ENCODE measurements around the gene NF1.

The NF1 gene

GRCh38 chr17:31078290-31078689 lies 16.5 kb upstream of the NF1 start:
- no peak overlapping the region for H2BK120ac ChIP-seq (ENCODE audit: low read depth, low read length)
- H2BK5ac ChIP-seq (ENCODE audit: low read length), result no peak overlapping the region
- H4K8ac ChIP-seq (ENCODE audit: low read depth, low read length), result no peak overlapping the region
- peak overlapping the region; percentile 40 for H2AK5ac ChIP-seq (ENCODE audit: low read depth, low read length)
- peak overlapping the region; percentile 87 for H2BK15ac ChIP-seq (ENCODE audit: low read length)
- no peak overlapping the region for H3K4me2 ChIP-seq (ENCODE audit: insufficient read depth, low read length, poor library complexity, severe bottlenecking)
- no peak overlapping the region for H3K9ac ChIP-seq (ENCODE audit: low read depth, low read length, poor library complexity)
- WGBS, 2 donors (ENCODE audit: extremely low coverage in 2 of 2, insufficient read length in 2 of 2, insufficient replicate concordance in 1 of 2), result no CpG with 5 or more reads among the region's 4 CpGs
- no peaks in the 10 kb centered on the region for H3K36me3 ChIP-seq (replicated peaks in 1 of 2; ENCODE audit: control insufficient read depth in 2 of 2, insufficient read depth in 2 of 2, low read length in 2 of 2)
- no peak overlapping the region for H3K4me3 ChIP-seq (ENCODE audit: low read length in 2 of 2)
- peaks cover 0 to 6% of the 10 kb centered on the region in 2 donors for H3K4me1 ChIP-seq (ENCODE audit: control insufficient read depth in 2 of 2, insufficient read depth in 1 of 2, low read depth in 1 of 2, low read length in 2 of 2)
- H3K23ac ChIP-seq (ENCODE audit: low read depth, low read length, poor library complexity), result no peak overlapping the region
- no peaks in the 10 kb centered on the region for H3K9me3 ChIP-seq (replicated peaks in 1 of 2; ENCODE audit: control insufficient read depth in 2 of 2, insufficient read depth in 1 of 2, low read depth in 1 of 2, low read length in 2 of 2)
- no peak overlapping the region for H2AFZ ChIP-seq (ENCODE audit: low read length)
- peak overlapping the region; percentile 75 for H3K14ac ChIP-seq (ENCODE audit: low read length)
- H3K27ac ChIP-seq (replicated peaks; ENCODE audit: low read length), result no peak overlapping the region
- peak overlapping the region; percentile 54 for H3K18ac ChIP-seq (ENCODE audit: low read length)
- no peak for DNase-seq (ENCODE audit: low spot score)
- H3K27me3 ChIP-seq (ENCODE audit: control insufficient read depth in 3 of 3, insufficient read depth in 3 of 3, low read depth in 1 of 3, low read length in 3 of 3), result no peaks in the 10 kb centered on the region
- no peak overlapping the region for H4K91ac ChIP-seq (ENCODE audit: low read depth, low read length, poor library complexity)
- H3K4ac ChIP-seq (ENCODE audit: low read length), result no peak overlapping the region
- H3K79me1 ChIP-seq (ENCODE audit: low read depth, low read length), result no peaks in the 10 kb centered on the region
- no peak overlapping the region for H2BK12ac ChIP-seq (ENCODE audit: low read length)

- no peaks in the 10 kb centered on the region for H3K9me3 ChIP-seq (replicated peaks in 1 of 2; ENCODE audit: control insufficient read depth in 2 of 2, insufficient read depth in 1 of 2, low read depth in 1 of 2, low read length in 2 of 2)
- no peak overlapping the region for H3K4me2 ChIP-seq (ENCODE audit: insufficient read depth, low read length, poor library complexity, severe bottlenecking)
- no peak overlapping the region for H3K27ac ChIP-seq (replicated peaks; ENCODE audit: low read length)
- H3K36me3 ChIP-seq (replicated peaks in 1 of 2; ENCODE audit: control insufficient read depth in 2 of 2, insufficient read depth in 2 of 2, low read length in 2 of 2), result no peaks in the 10 kb centered on the region
- DNase-seq (ENCODE audit: low spot score), result no peak
- H2AK5ac ChIP-seq (ENCODE audit: low read depth, low read length), result no peak overlapping the region
- H3K4ac ChIP-seq (ENCODE audit: low read length), result no peak overlapping the region
- H3K27me3 ChIP-seq (ENCODE audit: control insufficient read depth in 3 of 3, insufficient read depth in 3 of 3, low read depth in 1 of 3, low read length in 3 of 3), result no peaks in the 10 kb centered on the region
- no peak overlapping the region for H2BK12ac ChIP-seq (ENCODE audit: low read length)
- H3K14ac ChIP-seq (ENCODE audit: low read length), result no peak overlapping the region
- H3K4me3 ChIP-seq (ENCODE audit: low read length in 2 of 2), result no peak overlapping the region
- no CpG with 5 or more reads among the region's 1 CpG for WGBS, 2 donors (ENCODE audit: extremely low coverage in 2 of 2, insufficient read length in 2 of 2, insufficient replicate concordance in 1 of 2)
- H3K79me1 ChIP-seq (ENCODE audit: low read depth, low read length), result no peaks in the 10 kb centered on the region
- no peak overlapping the region for H3K23ac ChIP-seq (ENCODE audit: low read depth, low read length, poor library complexity)
- H2AFZ ChIP-seq (ENCODE audit: low read length), result no peak overlapping the region
- no peak overlapping the region for H2BK120ac ChIP-seq (ENCODE audit: low read depth, low read length)
- no peak overlapping the region for H3K18ac ChIP-seq (ENCODE audit: low read length)
- no peak overlapping the region for H4K91ac ChIP-seq (ENCODE audit: low read depth, low read length, poor library complexity)
- H2BK5ac ChIP-seq (ENCODE audit: low read length), result no peak overlapping the region
- no peak overlapping the region for H3K9ac ChIP-seq (ENCODE audit: low read depth, low read length, poor library complexity)
- H2BK15ac ChIP-seq (ENCODE audit: low read length), result no peak overlapping the region
- no peak overlapping the region for H4K8ac ChIP-seq (ENCODE audit: low read depth, low read length)
- peaks cover 0 to 5% of the 10 kb centered on the region in 2 donors for H3K4me1 ChIP-seq (ENCODE audit: control insufficient read depth in 2 of 2, insufficient read depth in 1 of 2, low read depth in 1 of 2, low read length in 2 of 2)
These were observed 15.0 kb upstream of the NF1 start for GRCh38 chr17:31079731-31080130.

- Histone ChIP-seq H3K79me1 (ENCODE audit: low read depth, low read length) (no peaks in the 10 kb centered on the region), H3K23ac (ENCODE audit: low read depth, low read length, poor library complexity) (no peak overlapping the region), H3K4me3 (ENCODE audit: low read length in 2 of 2) (no peak overlapping the region), H4K91ac (ENCODE audit: low read depth, low read length, poor library complexity) (no peak overlapping the region), H2BK120ac (ENCODE audit: low read depth, low read length) (no peak overlapping the region), H3K4ac (ENCODE audit: low read length) (no peak overlapping the region), H3K18ac (ENCODE audit: low read length) (no peak overlapping the region), H3K36me3 (replicated peaks in 1 of 2; ENCODE audit: control insufficient read depth in 2 of 2, insufficient read depth in 2 of 2, low read length in 2 of 2) (no peaks in the 10 kb centered on the region), H2AK5ac (ENCODE audit: low read depth, low read length) (no peak overlapping the region), H3K14ac (ENCODE audit: low read length) (no peak overlapping the region), H2AFZ (ENCODE audit: low read length) (no peak overlapping the region), H3K9ac (ENCODE audit: low read depth, low read length, poor library complexity) (no peak overlapping the region), H3K9me3 (replicated peaks in 1 of 2; ENCODE audit: control insufficient read depth in 2 of 2, insufficient read depth in 1 of 2, low read depth in 1 of 2, low read length in 2 of 2) (no peaks in the 10 kb centered on the region), H3K27ac (replicated peaks; ENCODE audit: low read length) (no peak overlapping the region), H2BK15ac (ENCODE audit: low read length) (no peak overlapping the region), H3K4me2 (ENCODE audit: insufficient read depth, low read length, poor library complexity, severe bottlenecking) (no peak overlapping the region), H3K27me3 (ENCODE audit: control insufficient read depth in 3 of 3, insufficient read depth in 3 of 3, low read depth in 1 of 3, low read length in 3 of 3) (no peaks in the 10 kb centered on the region), H3K4me1 (ENCODE audit: control insufficient read depth in 2 of 2, insufficient read depth in 1 of 2, low read depth in 1 of 2, low read length in 2 of 2) (peaks cover 0 to 6% of the 10 kb centered on the region in 2 donors), H2BK12ac (ENCODE audit: low read length) (no peak overlapping the region), H2BK5ac (ENCODE audit: low read length) (no peak overlapping the region), H4K8ac (ENCODE audit: low read depth, low read length) (no peak overlapping the region)
- DNase-seq (ENCODE audit: low spot score), result no peak
- WGBS, 2 donors (ENCODE audit: extremely low coverage in 2 of 2, insufficient read length in 2 of 2, insufficient replicate concordance in 1 of 2), result no CpG with 5 or more reads among the region's 2 CpGs
These were observed 9.2 kb upstream of the NF1 start for GRCh38 chr17:31085563-31085962.

- H3K9me3 ChIP-seq (replicated peaks in 1 of 2; ENCODE audit: control insufficient read depth in 2 of 2, insufficient read depth in 1 of 2, low read depth in 1 of 2, low read length in 2 of 2), result no peaks in the 10 kb centered on the region
- no peak overlapping the region for H3K27ac ChIP-seq (replicated peaks; ENCODE audit: low read length)
- H2AK5ac ChIP-seq (ENCODE audit: low read depth, low read length), result no peak overlapping the region
- H4K91ac ChIP-seq (ENCODE audit: low read depth, low read length, poor library complexity), result no peak overlapping the region
- no peak overlapping the region for H2BK15ac ChIP-seq (ENCODE audit: low read length)
- H3K4me3 ChIP-seq (ENCODE audit: low read length in 2 of 2), result no peak overlapping the region
- H2BK12ac ChIP-seq (ENCODE audit: low read length), result no peak overlapping the region
- no peak overlapping the region for H3K18ac ChIP-seq (ENCODE audit: low read length)
- H3K23ac ChIP-seq (ENCODE audit: low read depth, low read length, poor library complexity), result no peak overlapping the region
- WGBS, 2 donors (ENCODE audit: extremely low coverage in 2 of 2, insufficient read length in 2 of 2, insufficient replicate concordance in 1 of 2), result no CpG with 5 or more reads among the region's 3 CpGs
- no peaks in the 10 kb centered on the region for H3K36me3 ChIP-seq (replicated peaks in 1 of 2; ENCODE audit: control insufficient read depth in 2 of 2, insufficient read depth in 2 of 2, low read length in 2 of 2)
- H3K27me3 ChIP-seq (ENCODE audit: control insufficient read depth in 3 of 3, insufficient read depth in 3 of 3, low read depth in 1 of 3, low read length in 3 of 3), result no peaks in the 10 kb centered on the region
- H3K4ac ChIP-seq (ENCODE audit: low read length), result no peak overlapping the region
- no peak overlapping the region for H2BK120ac ChIP-seq (ENCODE audit: low read depth, low read length)
- H3K79me1 ChIP-seq (ENCODE audit: low read depth, low read length), result no peaks in the 10 kb centered on the region
- H2BK5ac ChIP-seq (ENCODE audit: low read length), result no peak overlapping the region
- no peak for DNase-seq (ENCODE audit: low spot score)
- no peak overlapping the region for H4K8ac ChIP-seq (ENCODE audit: low read depth, low read length)
- peaks cover 0 to 7% of the 10 kb centered on the region in 2 donors for H3K4me1 ChIP-seq (ENCODE audit: control insufficient read depth in 2 of 2, insufficient read depth in 1 of 2, low read depth in 1 of 2, low read length in 2 of 2)
- H3K9ac ChIP-seq (ENCODE audit: low read depth, low read length, poor library complexity), result no peak overlapping the region
- H3K14ac ChIP-seq (ENCODE audit: low read length), result no peak overlapping the region
- H3K4me2 ChIP-seq (ENCODE audit: insufficient read depth, low read length, poor library complexity, severe bottlenecking), result no peak overlapping the region
- H2AFZ ChIP-seq (ENCODE audit: low read length), result no peak overlapping the region
These were observed 5.3 kb upstream of the NF1 start for GRCh38 chr17:31089471-31089870.
